ENCODE measurements around the gene POP4.

Gene POP4

DNA sequence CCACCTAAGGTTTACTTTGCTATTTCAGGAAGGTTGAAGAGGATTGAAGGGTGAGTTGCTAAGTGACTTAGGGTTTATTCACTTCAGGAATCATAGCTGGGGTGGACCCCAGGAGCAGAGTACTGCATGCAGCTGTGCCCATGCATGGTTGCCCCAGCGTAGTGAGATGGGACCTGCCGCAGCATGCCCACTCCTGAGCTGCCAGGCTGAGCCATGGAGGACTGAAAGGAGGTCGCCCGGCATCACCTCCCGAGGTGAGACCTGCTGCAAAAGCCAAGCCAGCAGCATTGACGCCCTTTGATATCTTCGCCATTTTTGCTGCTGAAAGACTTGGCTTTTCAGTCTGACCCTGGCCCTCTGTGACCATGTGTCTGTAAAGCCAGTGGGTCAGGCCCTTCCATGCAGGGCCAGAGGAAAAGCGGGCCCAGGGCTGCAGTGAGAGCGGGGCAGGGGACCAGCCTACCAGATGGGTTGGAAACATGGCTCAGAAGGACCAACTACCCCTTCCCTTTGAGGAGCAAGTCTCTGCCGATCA is 9.9 kb downstream of the POP4 start:
- H3K27me3 ChIP-seq (ENCODE audit: insufficient read depth, low read length): no peaks in the 10 kb centered on the region
- no peak overlapping the region for H3K9ac ChIP-seq (ENCODE audit: low read length)
- no peaks in the 10 kb centered on the region for H3K9me2 ChIP-seq (ENCODE audit: low read depth, low read length)
- H3K4me1 ChIP-seq (ENCODE audit: insufficient read depth, low read length, severe bottlenecking): peaks cover 4% of the 10 kb centered on the region
- TF ChIP-seq, protein P1, sequence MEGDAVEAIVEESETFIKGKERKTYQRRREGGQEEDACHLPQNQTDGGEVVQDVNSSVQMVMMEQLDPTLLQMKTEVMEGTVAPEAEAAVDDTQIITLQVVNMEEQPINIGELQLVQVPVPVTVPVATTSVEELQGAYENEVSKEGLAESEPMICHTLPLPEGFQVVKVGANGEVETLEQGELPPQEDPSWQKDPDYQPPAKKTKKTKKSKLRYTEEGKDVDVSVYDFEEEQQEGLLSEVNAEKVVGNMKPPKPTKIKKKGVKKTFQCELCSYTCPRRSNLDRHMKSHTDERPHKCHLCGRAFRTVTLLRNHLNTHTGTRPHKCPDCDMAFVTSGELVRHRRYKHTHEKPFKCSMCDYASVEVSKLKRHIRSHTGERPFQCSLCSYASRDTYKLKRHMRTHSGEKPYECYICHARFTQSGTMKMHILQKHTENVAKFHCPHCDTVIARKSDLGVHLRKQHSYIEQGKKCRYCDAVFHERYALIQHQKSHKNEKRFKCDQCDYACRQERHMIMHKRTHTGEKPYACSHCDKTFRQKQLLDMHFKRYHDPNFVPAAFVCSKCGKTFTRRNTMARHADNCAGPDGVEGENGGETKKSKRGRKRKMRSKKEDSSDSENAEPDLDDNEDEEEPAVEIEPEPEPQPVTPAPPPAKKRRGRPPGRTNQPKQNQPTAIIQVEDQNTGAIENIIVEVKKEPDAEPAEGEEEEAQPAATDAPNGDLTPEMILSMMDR (IDR thresholded peaks at IDR 0.05; ENCODE audit: low read length): no peak
- no peak for TF ChIP-seq EZH2 (IDR thresholded peaks at IDR 0.05; ENCODE audit: borderline replicate concordance, low read length)
- no peaks in the 10 kb centered on the region for H3K9me3 ChIP-seq (ENCODE audit: low read length)
- H3K4me2 ChIP-seq (ENCODE audit: low read length): no peak overlapping the region
- no peaks in the 10 kb centered on the region for H3K79me2 ChIP-seq (ENCODE audit: insufficient read depth, low read length)
- H4K20me1 ChIP-seq (ENCODE audit: insufficient read depth, low read length): no peaks in the 10 kb centered on the region
- peaks cover 51% of the 10 kb centered on the region for H3K36me3 ChIP-seq (ENCODE audit: insufficient read depth, low read length)
- no peaks in the 10 kb centered on the region for H3F3A ChIP-seq (ENCODE audit: insufficient read depth, low read length)
- H3K4me3 ChIP-seq (ENCODE audit: low read depth, low read length, poor library complexity, severe bottlenecking): no peak overlapping the region
- H2AFZ ChIP-seq (ENCODE audit: low read length): no peak overlapping the region
- H3K27ac ChIP-seq (ENCODE audit: low read depth, low read length, poor library complexity, severe bottlenecking): no peak overlapping the region

- Histone ChIP-seq H4K20me1 (ENCODE audit: insufficient read depth, low read length) (no peaks in the 10 kb centered on the region), H3K4me3 (ENCODE audit: low read depth, low read length, poor library complexity, severe bottlenecking) (no peak overlapping the region), H2AFZ (ENCODE audit: low read length) (no peak overlapping the region), H3K79me2 (ENCODE audit: insufficient read depth, low read length) (no peaks in the 10 kb centered on the region), H3K9me2 (ENCODE audit: low read depth, low read length) (no peaks in the 10 kb centered on the region), H3K4me1 (ENCODE audit: insufficient read depth, low read length, severe bottlenecking) (no peaks in the 10 kb centered on the region), H3K4me2 (ENCODE audit: low read length) (no peak overlapping the region), H3K9ac (ENCODE audit: low read length) (no peak overlapping the region), H3K9me3 (ENCODE audit: low read length) (no peaks in the 10 kb centered on the region), H3F3A (ENCODE audit: insufficient read depth, low read length) (no peaks in the 10 kb centered on the region), H3K36me3 (ENCODE audit: insufficient read depth, low read length) (peaks cover 45% of the 10 kb centered on the region), H3K27me3 (ENCODE audit: insufficient read depth, low read length) (no peaks in the 10 kb centered on the region), H3K27ac (ENCODE audit: low read depth, low read length, poor library complexity, severe bottlenecking) (no peak overlapping the region)
- TF ChIP-seq, protein P1 (IDR thresholded peaks at IDR 0.05; ENCODE audit: low read length): no peak
- no peak for TF ChIP-seq EZH2 (IDR thresholded peaks at IDR 0.05; ENCODE audit: borderline replicate concordance, low read length)
These were observed 10.5 kb downstream of the POP4 start for GRCh38 chr19:29616541-29616940.

DNA sequence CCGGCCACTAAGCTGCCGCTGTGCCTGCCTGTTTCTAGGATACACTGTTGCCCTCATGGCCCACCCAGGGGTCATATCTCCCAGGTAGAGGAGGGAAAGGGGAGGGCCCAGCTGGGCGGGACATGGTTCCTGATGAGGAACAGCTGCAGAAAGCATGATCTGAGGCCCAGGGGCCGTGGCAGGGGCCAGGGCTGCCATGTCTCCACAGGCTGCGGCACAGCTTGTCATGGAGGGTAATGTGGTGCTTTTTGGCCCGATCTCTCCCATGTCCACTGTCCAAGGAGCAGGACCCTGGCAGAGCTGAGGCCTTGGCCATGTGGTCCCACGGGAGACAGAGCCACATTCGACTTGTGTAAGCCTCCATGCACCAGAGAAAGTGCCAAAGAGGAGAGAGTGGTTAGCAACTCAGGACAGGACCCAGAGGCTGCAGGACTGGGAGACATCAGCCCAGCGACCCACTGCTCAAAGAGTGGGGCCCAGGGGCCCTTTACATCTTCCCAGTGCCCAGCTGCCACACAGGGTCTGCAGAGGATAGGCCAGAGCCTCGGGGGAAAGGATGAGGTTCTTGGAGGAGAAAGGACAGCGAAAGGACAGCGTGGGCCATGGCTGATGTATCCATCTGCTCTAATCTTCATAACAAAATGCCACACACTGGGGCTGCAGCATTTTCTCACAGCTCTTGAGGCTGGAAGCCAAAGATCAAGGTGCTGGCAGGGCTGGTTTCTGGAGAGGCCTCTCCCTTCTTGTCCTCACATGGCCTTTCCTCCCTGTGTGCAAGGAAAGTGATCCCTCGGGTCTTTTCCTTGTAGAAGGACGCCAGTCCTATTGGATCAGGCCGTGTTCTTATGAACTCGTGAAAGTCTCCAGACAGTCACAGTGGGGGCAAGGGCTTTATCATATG is 11.5 kb downstream of the POP4 start:
- H3K27me3 ChIP-seq (ENCODE audit: insufficient read depth, low read length): no peaks in the 10 kb centered on the region
- H3K9ac ChIP-seq (ENCODE audit: low read length): no peak overlapping the region
- no peaks in the 10 kb centered on the region for H3K79me2 ChIP-seq (ENCODE audit: insufficient read depth, low read length)
- no peaks in the 10 kb centered on the region for H3K9me3 ChIP-seq (ENCODE audit: low read length)
- TF ChIP-seq, protein P1 (IDR thresholded peaks at IDR 0.05; ENCODE audit: low read length): no peak
- TF ChIP-seq EZH2 (IDR thresholded peaks at IDR 0.05; ENCODE audit: borderline replicate concordance, low read length): no peak
- no peak overlapping the region for H3K4me2 ChIP-seq (ENCODE audit: low read length)
- H3K4me1 ChIP-seq (ENCODE audit: insufficient read depth, low read length, severe bottlenecking): no peaks in the 10 kb centered on the region
- no peaks in the 10 kb centered on the region for H3F3A ChIP-seq (ENCODE audit: insufficient read depth, low read length)
- no peaks in the 10 kb centered on the region for H4K20me1 ChIP-seq (ENCODE audit: insufficient read depth, low read length)
- H3K27ac ChIP-seq (ENCODE audit: low read depth, low read length, poor library complexity, severe bottlenecking): no peak overlapping the region
- no peaks in the 10 kb centered on the region for H3K9me2 ChIP-seq (ENCODE audit: low read depth, low read length)
- no peak overlapping the region for H3K4me3 ChIP-seq (ENCODE audit: low read depth, low read length, poor library complexity, severe bottlenecking)
- no peak overlapping the region for H2AFZ ChIP-seq (ENCODE audit: low read length)
- H3K36me3 ChIP-seq (ENCODE audit: insufficient read depth, low read length): peaks cover 34% of the 10 kb centered on the region
